ENCODE results near the gene ARMC5.

GRCh38 chr16:31439519-31439918 is 19.8 kb upstream of the ARMC5 start:
- no peak for TF ChIP-seq IKZF1 (conservative IDR thresholded peaks at IDR 0.05)
- TF ChIP-seq ZBTB11 (CRISPR knock-in tag; IDR thresholded peaks at IDR 0.05) = no peak
- TF ChIP-seq SP1 (IDR thresholded peaks at IDR 0.05; ENCODE audit: low read depth, low read length) = no peak
- TF ChIP-seq, protein P1, sequence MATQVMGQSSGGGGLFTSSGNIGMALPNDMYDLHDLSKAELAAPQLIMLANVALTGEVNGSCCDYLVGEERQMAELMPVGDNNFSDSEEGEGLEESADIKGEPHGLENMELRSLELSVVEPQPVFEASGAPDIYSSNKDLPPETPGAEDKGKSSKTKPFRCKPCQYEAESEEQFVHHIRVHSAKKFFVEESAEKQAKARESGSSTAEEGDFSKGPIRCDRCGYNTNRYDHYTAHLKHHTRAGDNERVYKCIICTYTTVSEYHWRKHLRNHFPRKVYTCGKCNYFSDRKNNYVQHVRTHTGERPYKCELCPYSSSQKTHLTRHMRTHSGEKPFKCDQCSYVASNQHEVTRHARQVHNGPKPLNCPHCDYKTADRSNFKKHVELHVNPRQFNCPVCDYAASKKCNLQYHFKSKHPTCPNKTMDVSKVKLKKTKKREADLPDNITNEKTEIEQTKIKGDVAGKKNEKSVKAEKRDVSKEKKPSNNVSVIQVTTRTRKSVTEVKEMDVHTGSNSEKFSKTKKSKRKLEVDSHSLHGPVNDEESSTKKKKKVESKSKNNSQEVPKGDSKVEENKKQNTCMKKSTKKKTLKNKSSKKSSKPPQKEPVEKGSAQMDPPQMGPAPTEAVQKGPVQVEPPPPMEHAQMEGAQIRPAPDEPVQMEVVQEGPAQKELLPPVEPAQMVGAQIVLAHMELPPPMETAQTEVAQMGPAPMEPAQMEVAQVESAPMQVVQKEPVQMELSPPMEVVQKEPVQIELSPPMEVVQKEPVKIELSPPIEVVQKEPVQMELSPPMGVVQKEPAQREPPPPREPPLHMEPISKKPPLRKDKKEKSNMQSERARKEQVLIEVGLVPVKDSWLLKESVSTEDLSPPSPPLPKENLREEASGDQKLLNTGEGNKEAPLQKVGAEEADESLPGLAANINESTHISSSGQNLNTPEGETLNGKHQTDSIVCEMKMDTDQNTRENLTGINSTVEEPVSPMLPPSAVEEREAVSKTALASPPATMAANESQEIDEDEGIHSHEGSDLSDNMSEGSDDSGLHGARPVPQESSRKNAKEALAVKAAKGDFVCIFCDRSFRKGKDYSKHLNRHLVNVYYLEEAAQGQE (IDR thresholded peaks at IDR 0.05; ENCODE audit: low read depth, low read length) = no peak
- no peak for TF ChIP-seq SIN3A (IDR thresholded peaks at IDR 0.05; ENCODE audit: low read depth, low read length)
- no peak for TF ChIP-seq ZNF274 (IDR thresholded peaks at IDR 0.05; ENCODE audit: insufficient read depth, insufficient read length)

Measured in GM12878 (cell line).